Stimulated activated naive CD4-positive, alpha-beta T cell treated with Interleukin-2 at 50 U/mL for 16 hours (primary cell): ENCODE data around the gene FXYD6.

Experiments used
- DNase-seq: peaks from one replicate; lab custom pipeline; 2025; lab: John Stamatoyannopoulos, UW

The FXYD6 gene

DNA sequence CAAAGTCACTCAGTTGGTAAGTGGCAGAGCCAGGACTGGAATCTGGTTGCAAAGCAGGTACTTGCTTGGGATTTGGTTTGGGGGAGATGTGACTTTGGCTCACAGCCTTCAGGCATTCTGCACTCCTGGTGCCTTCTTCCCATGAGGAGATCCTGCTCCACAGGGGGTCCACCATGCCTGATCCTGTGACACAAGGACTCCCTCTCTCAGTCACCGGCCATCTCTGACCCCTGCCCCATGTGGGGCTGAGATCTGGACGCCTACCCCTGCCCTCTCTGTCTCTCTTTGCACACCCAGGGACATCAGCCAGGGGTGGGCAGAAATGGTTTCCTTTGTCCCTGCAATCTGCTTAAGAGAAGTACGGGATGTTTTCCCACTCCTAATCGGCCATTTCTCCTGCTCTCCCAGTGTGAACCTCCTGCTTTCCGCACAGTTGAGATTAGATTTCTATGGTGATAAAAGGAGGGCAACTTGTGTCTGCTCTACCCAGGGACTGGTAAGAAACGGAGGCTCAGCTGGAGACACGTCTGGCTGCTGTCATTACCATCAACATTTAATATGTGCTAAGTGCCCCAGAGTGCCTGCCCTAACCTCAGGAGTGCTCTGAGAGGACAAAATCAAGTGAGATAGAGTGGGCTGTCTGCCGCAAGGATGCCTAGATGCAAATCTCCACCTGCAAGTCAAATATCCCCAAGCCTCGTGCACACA, 11.1 kb upstream of the FXYD6 start:
- no peak for DNase-seq

DNA sequence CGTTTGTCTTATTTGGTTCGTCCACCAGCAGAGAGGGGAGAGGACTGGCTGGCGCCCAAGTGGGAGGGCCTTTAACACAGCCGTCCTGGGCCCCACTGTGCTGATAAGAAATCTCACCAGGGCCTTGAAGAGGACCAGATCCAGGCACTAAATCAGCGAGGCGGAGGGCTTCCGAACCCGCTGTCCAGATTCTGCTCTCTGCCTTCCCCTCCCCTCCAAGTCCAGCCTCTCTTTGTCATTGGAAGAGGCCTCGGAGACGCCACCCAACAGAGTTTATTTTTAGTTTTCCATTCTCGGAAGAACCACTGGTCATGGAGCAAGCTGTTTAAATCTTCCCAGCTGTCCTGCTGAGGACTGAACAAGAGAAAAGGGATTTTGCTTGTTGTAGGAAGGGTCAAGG, 9.3 kb upstream of the FXYD6 start:
- no peak for DNase-seq

DNA sequence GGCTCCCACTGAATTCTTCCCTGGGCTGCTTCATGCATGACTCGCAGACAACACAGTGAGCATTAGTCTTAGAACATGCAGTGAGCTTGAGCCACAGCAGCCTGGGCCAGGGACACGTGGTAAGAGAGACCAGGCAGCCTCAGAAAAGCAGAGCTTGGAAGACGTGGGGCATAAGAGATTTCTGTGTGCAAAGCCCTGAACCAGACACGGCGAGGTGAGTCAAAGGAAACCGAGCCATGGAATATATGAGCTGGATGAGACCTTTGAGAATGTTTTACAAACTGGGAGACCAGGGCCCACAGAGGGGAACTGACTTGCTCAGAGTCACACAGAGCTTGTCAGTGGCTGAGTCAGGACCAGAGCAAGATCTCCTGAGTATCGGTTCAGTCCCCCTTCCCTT, 8.5 kb upstream of the FXYD6 start:
- DNase-seq, result no peak

DNA sequence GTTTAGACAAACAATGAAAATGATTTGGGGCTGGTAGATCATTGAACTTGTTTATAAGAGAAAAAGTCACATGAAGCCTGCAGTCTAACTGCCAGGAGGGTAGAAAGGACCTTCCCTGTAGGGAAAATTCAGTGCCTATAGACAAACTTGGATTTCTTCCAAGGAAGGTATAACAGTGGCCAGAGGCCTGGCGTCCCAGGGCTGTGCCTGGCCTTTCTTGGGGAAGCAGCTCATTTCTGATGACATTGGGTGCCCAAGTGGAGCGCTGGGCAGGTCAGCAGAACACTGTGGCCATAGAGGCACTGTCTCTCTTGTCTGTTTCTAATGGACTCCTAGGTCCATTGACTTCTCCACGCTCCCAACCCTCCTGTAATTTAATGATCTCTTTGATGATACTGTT, 6.6 kb upstream of the FXYD6 start:
- no peak for DNase-seq

DNA sequence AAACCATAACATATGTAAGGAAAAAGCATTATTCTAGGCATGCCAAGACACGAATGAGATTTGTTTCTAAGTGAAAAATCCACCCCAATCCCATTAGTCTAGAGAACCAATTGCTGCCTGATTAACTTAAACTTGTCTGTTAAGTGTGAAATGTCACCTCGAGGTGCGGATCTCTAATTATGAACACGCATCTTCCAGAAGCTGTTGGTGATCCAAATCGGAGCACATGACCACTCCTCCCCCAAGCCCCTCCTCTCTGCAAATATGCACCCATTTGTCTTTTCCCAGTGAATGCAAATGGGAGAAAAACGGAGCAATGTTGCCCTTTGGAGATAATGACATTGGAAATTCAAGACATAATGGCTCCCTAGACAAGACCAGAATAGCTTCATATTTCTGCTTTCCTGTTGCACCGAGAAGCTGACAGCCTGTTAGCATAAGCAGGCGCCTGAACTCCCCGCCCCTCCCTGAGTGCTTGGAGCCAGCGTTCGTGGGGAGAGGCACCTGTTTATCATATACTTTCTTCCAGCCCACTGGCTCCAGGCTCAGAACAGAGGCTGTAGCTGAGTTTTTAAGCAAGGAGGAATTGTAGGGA, 6.0 kb upstream of the FXYD6 start:
- DNase-seq, result no peak

DNA sequence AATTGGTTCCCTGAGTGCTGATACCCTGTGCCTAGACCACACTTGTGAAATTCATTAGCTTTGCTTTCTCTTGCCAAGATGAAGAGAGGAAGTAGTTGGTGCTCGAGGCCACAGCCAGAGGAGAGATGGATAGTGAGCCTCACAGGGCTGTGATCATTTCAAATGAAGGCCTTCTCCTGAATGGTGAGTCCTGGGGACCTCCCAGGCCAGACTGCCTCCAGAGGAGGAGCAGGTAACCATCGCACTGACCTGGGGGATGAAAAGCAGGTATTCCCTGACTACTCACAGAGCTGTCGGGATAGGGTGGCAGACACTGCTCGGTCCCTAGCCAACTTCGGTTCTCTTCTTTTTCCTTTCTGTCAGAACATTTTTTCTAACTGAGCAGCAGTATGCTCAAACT, 4.8 kb upstream of the FXYD6 start:
- DNase-seq, result no peak

DNA sequence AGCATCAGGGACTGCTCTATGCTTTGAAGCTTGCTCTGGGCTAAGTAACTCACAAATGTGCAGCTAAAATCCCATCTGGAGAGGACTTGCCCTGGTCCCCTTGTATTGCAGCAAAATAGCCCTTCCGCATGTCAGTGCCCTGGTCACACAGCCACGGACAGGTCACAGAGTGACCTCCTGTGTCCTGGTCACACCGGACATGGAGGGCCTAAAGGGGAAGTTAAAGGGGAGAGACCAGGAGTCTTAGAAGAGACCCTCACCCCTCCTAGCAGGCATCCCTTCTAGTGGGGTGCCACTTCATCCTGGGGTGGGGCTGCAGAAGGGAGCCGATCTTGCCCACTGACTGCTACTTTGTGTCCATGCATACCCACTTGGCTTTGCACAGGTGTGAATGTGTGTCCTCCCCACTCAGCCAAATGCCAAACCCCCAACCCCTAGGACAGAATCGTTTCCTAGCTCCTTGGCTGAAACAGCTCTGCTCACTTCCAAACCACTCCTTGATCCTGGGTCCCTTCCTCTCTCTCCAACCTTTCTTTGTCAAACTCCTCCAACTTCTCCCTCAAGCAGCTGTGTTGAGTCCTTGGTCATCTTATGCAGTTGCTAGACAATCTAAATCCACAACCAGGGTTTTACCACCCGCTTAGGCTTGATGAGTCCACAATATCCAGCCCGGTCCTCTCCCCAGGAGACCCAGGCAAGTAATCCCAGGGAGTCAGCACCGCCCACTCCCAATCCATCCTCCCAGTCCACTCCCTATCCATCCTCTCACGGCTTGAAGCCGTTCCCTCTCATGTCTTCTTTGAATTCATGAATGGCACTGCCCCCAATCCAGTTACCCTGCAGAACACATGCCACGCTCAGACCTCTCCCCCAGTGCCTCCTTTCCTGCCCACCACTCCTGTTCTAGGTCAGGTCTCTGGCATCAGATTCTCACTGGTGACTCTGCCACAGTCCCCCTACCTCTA, 3.3 kb upstream of the FXYD6 start:
- no peak for DNase-seq

DNA sequence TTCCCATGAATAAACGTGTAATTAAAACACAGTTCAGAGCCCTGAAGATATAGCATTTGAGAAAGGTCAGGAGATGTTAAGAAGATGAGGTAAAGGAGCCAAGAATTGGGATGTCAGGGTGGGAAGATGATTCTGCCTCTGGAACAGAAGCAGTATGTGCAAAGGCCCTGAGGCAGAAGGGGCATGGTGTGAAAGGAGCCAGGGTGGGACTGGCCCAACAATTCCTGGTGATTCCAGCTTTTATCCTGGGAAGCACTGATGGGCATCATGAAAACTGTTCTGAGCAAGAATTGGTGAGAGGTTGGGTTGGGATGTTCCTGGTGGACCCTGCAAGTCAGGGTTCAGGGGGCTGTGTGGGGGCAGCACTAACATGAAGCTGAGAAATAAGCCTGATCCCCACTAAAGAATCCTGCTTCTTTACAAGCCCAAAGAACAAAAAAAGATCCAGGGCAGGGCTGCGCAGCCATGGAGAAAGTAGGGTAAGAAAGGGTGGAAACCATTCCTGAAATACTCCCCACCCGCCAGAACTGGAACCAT, 2.5 kb upstream of the FXYD6 start:
- DNase-seq, result no peak

DNA sequence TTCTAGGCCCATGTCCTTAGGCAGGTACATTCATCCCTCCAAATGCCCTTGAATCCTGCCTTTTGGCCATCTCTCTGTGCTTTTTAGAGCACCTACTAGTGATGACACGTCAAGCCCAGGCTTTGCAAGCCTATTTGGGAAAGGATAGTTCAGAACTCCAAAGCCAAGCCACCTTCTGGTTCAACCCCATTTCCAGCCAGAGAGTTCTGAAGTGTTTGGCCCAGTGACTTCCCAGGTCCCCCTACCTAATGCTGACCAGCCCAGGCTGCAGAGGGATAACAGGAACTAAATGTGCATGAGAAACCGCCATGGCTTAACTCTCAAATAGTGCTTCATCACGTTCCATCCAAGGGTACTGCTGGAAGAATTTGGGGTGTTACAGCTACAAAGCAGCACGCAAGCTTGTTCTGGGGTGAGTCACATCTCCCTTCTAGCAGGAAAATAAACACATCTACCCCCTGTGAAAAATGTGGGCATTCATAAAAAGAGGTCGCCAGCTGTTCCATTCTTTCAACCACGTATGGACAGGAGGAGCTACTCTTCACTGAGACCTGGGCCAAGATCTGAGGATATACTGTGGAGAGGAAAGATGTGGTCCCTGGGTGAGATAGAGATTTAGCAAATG, 2.0 kb upstream of the FXYD6 start:
- DNase-seq, result no peak

DNA sequence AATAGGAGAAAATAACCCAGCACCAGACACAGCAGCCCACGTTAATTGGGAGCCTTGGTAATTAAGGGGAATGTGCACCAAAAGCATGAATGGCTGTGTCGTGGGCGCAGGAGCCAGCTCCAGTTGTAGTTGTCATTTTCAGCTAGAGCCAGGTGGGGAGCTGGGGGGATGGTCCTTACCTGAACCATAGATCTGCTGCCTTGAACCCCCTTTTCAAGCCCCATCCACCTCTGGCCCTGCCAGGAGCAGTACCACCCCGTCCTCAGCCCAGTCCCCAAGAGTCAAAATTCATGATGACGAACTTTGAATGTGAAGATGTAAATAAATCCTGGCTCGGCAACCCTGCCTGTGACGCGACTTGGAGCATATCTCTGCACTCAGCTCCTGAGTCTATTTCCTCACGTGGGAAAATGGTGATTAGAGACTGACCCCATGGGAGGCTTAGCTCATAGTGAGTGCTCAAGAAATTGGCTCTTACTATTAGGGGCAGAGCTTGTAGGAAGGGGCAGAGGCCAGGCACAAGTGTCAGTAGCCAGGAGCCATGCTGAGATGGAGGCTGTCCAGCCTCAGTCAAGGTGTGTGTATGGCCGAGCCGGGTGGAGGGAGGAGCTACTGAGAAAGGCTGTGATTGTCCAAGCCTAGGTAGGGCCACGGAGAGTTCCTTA, 794 bp upstream of the FXYD6 start:
- no peak for DNase-seq

DNA sequence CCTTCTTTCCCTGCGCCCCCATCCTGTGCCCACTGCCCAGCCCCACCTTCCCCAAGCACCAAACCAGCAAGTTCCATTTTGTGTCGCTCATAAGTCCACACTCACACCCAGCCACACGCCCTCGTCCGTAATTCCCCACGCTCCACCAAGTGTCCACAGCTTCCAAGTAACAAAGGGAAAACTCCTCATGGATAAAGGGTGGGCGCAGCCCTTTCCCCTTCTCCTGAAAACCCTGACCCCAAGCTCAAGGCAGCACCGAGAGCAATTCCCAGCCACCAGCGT, 458 bp downstream of the FXYD6 start:
- no peak for DNase-seq

DNA sequence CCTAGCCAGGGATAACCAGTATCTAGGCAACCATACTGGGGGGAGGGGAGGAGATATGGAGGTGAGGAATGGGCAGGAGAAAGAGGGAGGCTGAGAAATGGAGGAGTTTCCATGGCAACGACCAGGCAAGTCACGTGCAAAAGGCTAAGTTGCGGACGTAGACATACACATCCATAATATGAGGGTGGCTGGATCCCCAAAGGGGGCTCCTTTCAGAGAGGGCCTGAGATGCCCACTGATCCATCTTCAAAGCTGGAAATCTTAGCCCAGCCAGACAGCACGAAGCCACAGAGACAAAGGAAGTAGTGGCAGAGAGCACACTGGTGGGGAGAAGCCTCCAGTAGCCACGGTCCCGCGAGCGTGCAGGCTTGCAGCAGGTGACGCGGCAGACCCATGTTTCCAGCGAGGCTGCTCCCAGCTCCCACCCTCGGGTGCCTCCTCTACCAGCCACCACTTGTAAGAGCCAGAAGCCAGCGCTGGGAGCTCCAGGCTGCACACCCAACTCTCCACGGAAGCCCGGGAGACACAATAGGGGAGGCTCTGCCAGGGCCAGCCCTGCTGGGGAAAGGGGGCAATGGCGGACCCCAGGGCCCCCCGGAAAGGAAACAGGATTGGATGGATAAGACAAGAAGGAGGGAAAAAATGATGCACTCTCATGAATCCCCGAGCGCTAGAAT, 938 bp downstream of the FXYD6 start:
- DNase-seq, result no peak

DNA sequence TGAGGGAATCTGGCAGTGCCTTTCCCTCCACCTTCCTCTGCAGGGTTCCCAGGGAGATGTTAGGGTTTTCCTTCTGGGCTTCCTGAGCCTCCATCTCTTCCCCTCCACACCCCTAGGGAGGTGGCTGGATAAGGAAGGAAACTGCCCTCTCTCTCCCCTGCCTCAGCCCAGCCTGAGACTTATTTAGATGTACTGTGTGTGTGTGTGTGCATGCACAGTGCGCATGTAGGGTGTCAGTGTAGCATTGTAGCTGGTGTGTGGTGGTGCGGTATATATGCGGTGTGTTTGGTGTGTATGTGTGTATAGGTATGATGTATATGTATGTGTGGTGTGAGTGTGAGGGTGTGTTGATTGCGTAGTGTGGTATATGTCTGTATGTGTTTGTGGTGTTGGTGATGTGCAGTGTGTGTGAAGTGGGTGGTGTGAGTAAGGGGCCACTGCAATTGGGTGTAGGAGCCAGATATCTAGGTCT, 1.5 kb downstream of the FXYD6 start:
- no peak for DNase-seq

DNA sequence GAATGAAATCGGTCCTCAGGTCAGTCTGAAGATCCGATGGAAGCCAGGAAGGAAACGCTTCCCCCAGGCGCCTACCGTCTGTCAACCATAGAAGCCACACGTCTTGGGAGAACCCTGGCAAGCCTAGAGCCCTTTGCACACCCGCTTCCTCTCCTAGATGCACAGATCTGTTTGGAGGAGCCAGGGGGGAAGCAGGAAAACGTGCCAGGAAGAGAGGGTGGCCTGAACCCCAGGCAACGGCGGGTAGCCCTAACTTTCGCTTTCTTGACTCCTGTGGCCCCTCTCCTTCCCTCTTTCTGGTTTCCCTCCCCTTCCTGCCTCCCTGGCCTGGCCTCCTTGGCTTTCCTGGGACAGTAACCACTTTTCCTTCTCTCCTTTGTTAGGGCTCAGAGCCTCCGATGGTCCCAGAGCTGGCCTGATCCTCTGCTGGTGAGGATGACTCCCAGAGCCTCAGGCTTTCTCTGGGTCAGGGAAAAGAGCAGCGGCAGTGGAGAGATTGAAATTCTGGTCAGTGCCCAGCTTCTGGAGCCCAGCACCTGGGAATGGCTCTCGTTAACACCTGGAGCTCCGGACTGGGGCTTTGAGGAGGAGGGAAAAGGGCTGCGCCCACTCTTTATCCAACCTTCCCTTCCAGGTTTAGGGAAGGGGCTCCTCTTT, 2.1 kb downstream of the FXYD6 start:
- DNase-seq, result no peak

DNA sequence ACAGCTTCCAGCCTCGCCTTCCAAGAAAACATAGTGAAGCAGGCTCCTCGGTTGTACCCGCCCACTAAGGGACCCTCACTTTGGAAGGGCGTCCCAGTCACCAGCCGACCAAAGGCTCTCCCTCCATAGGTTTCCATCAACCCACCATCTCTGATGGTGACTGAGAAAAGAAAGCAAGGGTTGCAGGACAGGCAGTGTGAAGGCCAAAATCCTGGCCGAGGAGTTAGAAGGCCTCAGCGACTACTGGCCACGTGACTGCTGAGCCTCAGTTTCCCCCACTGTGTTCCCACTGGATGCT, 2.7 kb downstream of the FXYD6 start:
- DNase-seq, result no peak

DNA sequence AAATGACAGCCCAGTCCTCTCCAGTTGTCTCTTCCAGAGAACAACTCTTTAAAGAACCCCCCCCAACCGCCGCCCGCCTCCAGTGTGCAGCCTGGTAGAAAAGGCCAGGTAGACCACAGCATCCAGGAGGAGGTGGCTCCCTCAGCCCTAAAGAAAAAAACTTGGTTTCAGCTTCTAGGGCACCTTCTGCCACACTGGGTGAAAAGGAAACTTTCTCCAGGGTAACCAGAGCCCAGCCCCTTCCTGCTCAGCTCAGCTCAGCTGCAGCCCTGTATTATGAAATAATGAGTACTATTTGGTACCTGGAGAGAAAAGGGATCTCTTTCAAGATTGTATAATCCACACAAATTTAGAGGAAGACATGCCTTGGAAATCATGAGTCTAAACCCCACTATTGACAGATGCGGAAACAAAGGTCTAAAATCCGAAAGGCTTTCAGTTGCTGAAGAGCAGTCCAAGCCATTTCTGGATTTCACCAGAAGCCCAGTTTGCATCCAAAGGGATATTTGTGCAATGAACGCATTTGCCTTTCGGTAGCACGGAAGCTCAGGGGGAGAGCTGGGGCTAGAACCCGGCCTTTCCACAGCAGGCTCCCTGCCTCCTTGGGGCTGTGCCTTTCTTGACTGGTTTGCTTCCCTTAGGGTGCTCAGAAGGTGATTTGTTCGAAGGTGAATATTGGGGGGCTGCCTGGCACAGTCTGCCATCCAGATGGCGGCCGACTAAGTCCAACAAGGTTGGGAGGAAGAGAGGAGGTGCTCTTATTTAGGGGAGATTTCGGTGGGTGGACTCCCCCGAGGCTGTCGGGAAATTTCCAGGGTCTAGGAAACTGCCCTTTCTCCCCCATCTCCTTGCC, 3.3 kb downstream of the FXYD6 start:
- DNase-seq, result no peak

DNA sequence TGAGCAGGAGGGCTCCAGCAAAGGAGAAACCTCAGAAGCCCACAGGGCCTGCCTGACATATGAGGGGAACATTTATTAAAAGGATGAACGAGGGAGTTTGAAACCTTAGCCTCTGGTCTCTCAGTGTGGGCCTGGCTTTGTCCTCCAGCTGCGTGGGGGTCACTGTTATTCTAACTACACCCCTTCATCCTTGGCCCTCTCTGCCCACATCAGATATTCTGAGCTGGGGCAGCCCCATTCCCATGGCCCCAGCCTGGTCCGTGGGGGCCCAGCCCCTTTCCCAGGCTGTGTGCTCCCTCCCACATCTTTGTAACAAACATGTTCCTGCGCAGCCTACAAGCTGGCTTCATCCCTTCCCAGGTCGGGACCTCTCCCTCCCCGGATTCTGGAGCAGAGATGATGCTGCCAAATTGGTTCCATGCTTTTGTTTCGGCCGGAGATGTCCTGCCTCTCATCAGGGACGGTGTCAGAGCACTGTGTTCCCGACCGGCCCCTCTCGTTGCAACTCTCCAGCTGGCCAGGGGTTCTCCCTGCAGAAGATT, 4.0 kb downstream of the FXYD6 start:
- no peak for DNase-seq

DNA sequence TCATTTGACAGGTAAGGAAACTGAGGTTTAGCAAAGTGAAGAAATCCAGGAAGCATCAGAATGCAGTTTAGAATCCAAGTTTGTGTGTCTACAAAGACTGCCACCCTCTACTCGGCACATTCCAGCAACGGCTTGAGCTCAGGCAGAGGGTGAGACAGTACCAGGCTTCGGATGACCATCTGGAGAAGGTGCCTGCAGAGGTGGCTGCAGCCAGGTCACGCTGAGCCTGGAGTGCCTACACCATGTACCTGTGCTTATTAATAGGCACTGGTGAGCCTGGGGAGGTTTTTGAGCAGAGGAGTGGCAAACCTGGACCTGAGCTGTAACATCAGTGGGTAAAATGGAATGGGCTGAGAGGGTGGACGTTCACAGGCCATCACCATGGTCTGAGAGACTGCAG, 4.7 kb downstream of the FXYD6 start:
- no peak for DNase-seq

DNA sequence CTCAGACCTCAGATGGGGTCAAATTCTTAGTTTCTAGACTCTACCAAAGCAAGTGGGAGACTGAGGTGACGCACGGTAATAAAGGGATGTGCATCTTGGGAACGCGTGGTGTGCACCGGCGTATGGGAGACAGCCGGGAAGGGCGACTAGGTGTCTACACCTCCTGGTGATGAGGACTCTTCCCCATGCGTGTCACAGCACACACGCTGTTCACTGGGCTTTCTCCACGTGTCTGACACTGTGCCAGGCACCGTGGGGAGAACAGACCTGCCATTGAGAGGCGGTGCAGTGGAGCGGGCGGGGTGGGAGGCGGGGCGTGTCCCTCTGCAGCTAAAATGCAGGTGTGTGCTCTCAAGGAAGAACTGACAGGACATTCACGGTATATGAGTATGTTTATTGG, 5.3 kb downstream of the FXYD6 start:
- no peak for DNase-seq
